Measurements from ENCODE around the gene TMEM182. TPM values are rescaled to one million over a fixed set of nuclear protein-coding genes. Genes with fewer than 3 reads are reported as not detected.

Gene TMEM182
- total RNA-seq, 4 donors from 2014 or later: 6.1 to 15.2 (median 8.0) TPM

GRCh38 chr2:102815285-102815684 is 53.5 kb downstream of the TMEM182 start:
- H3K4me1 ChIP-seq: peaks cover 30 to 34% of the 10 kb centered on the region in 2 donors
- no peaks in the 10 kb centered on the region for H3K9me3 ChIP-seq
- H3K36me3 ChIP-seq: no peaks in the 10 kb centered on the region
- peak; percentile 63 to 96 for ATAC-seq
- in situ Hi-C loops (cut with MboI; ENCODE audit: low sequenced_read_pairs in 4 of 4): loop anchor here in 1 of 4 donors (10.0 kb wide), 1 partner anchor 60 kb away; no protein-coding TSS in a partner anchor
- H3K4me3 ChIP-seq: no peak overlapping the region
- peak overlapping the region; percentile 65 to 85 (median 74) for H3K27ac ChIP-seq
- intact Hi-C loops (cut with DNase I; ENCODE audit: low total_unique reads): no loop called here
- TF ChIP-seq POLR2A (IDR thresholded peaks at IDR 0.05): no peak
- TF ChIP-seq CTCF (IDR thresholded peaks at IDR 0.05 in 4 of 5, conservative IDR thresholded peaks at IDR 0.05 in 1 of 5): no peak
- DNase-seq: no peak
- no peaks in the 10 kb centered on the region for H3K27me3 ChIP-seq

GRCh38 chr2:102826904-102827303 is 65.1 kb downstream of the TMEM182 start:
- ATAC-seq (peak; percentile 99 to 100), DNase-seq (peak; percentile 78 to 87)
- in situ Hi-C loops (cut with MboI; ENCODE audit: low sequenced_read_pairs in 4 of 4): no loop called here
- no peaks in the 10 kb centered on the region for H3K27me3 ChIP-seq
- H3K36me3 ChIP-seq: no peaks in the 10 kb centered on the region
- peak overlapping the region; percentile 81 to 93 (median 88) for H3K27ac ChIP-seq
- intact Hi-C loops (cut with DNase I; ENCODE audit: low total_unique reads): no loop called here
- peak overlapping the region in 3 of 4 donors; percentile 23 to 27 (median 24) for H3K4me3 ChIP-seq
- H3K9me3 ChIP-seq: no peaks in the 10 kb centered on the region
- TF ChIP-seq CTCF (IDR thresholded peaks at IDR 0.05 in 4 of 5, conservative IDR thresholded peaks at IDR 0.05 in 1 of 5): no peak
- no peak for TF ChIP-seq POLR2A (IDR thresholded peaks at IDR 0.05)
- H3K4me1 ChIP-seq: peaks cover 17 to 26% of the 10 kb centered on the region in 2 donors

GRCh38 chr2:102832789-102833188 is 71.0 kb downstream of the TMEM182 start:
- DNase-seq: no peak
- no peaks in the 10 kb centered on the region for H3K9me3 ChIP-seq
- intact Hi-C loops (cut with DNase I; ENCODE audit: low total_unique reads): no loop called here
- H3K36me3 ChIP-seq: no peaks in the 10 kb centered on the region
- ATAC-seq: no peak
- H3K4me3 ChIP-seq: no peak overlapping the region
- no peak for TF ChIP-seq CTCF (IDR thresholded peaks at IDR 0.05 in 4 of 5, conservative IDR thresholded peaks at IDR 0.05 in 1 of 5)
- TF ChIP-seq POLR2A (IDR thresholded peaks at IDR 0.05): no peak
- in situ Hi-C loops (cut with MboI; ENCODE audit: low sequenced_read_pairs in 4 of 4): no loop called here
- H3K27me3 ChIP-seq: no peaks in the 10 kb centered on the region
- H3K4me1 ChIP-seq: peaks cover 13 to 17% of the 10 kb centered on the region in 2 donors
- H3K27ac ChIP-seq: no peak overlapping the region

GRCh38 chr2:102834523-102835273 is 72.9 kb downstream of the TMEM182 start:
- H3K36me3 ChIP-seq: no peaks in the 10 kb centered on the region
- no peaks in the 10 kb centered on the region for H3K27me3 ChIP-seq
- intact Hi-C loops (cut with DNase I; ENCODE audit: low total_unique reads) (no loop called here), in situ Hi-C loops (cut with MboI; ENCODE audit: low sequenced_read_pairs in 4 of 4) (no loop called here)
- H3K4me1 ChIP-seq: peaks cover 13 to 19% of the 10 kb centered on the region in 2 donors
- TF ChIP-seq CTCF (IDR thresholded peaks at IDR 0.05 in 4 of 5, conservative IDR thresholded peaks at IDR 0.05 in 1 of 5): no peak
- TF ChIP-seq POLR2A (IDR thresholded peaks at IDR 0.05): no peak
- ATAC-seq (no peak), DNase-seq (no peak)
- H3K4me3 ChIP-seq: no peak overlapping the region
- H3K27ac ChIP-seq: no peak overlapping the region
- no peaks in the 10 kb centered on the region for H3K9me3 ChIP-seq

Measured in gastrocnemius medialis (tissue), 4 donors.